D721Med (cell line): ENCODE results near the gene SLC39A3.

Source experiments
- DNase-seq: peaks from one replicate; pipeline ENCODE4 v3.0.0; 2011; ENCODE audit warnings: low spot score; ENCODE audit not compliant: insufficient read length
- FAIRE-seq: peaks from 2 replicates; lab custom pipeline; 2011; peaks lifted over from hg19 to GRCh38; lab: Jason Lieb, UNC
- CTCF ChIP-seq: IDR thresholded peaks from 2 replicates; pipeline ENCODE4 v1.5.1; 2012; ENCODE audit warnings: mild to moderate bottlenecking, control low read depth; ENCODE audit not compliant: insufficient read depth; ENCODE audit errors: missing control alignments

The SLC39A3 gene

DNA sequence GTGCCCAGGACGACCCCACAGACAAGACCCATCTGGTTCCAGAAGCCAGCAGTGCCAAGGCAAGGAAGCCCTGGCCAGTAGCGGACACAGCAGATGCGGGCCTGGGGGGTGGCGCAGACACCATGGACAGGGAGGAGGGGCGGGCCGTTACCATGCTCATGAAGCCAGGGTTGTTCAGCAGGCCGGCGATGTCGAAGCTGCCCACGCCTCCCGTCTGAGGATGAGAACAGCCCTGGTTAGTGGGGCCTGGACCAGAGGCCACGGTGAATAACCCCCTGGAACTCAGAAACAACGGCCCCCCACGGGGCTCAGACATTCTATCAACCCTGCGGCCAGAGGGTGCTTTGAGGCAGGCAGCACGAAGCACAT lies 21.5 kb upstream of the SLC39A3 start:
- TF ChIP-seq CTCF, result no peak
- no peak for FAIRE-seq
- no peak for DNase-seq

DNA sequence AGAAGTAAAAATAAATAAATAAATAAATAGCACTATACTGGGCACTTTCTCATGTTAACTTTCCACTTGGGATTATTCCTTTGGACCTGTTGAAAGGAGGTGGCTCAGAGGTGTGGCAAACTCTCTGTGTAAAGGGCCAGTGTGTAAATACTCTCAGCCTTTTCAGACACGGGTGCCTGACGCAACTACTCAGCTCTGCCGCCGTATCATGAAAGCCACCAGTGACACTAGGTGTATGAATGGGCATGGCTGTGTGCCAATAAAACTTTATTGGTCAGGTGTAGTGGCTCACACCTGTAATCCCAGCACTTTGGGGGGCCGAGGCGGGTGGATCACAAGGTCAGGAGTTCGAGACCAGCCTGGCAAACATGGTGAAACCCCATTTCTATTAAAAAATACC lies 20.1 kb upstream of the SLC39A3 start:
- FAIRE-seq, result no peak
- no peak for TF ChIP-seq CTCF

GRCh38 chr19:2759362-2759761 lies 19.5 kb upstream of the SLC39A3 start:
- DNase-seq, result no peak
- no peak for TF ChIP-seq CTCF
- no peak for FAIRE-seq

More for the DNA sequence above, 20.1 kb upstream of the SLC39A3 start:
- DNase-seq, result no peak

GRCh38 chr19:2758601-2759313 lies 18.9 kb upstream of the SLC39A3 start:
- TF ChIP-seq CTCF, result no peak
- DNase-seq, result no peak
- no peak for FAIRE-seq

DNA sequence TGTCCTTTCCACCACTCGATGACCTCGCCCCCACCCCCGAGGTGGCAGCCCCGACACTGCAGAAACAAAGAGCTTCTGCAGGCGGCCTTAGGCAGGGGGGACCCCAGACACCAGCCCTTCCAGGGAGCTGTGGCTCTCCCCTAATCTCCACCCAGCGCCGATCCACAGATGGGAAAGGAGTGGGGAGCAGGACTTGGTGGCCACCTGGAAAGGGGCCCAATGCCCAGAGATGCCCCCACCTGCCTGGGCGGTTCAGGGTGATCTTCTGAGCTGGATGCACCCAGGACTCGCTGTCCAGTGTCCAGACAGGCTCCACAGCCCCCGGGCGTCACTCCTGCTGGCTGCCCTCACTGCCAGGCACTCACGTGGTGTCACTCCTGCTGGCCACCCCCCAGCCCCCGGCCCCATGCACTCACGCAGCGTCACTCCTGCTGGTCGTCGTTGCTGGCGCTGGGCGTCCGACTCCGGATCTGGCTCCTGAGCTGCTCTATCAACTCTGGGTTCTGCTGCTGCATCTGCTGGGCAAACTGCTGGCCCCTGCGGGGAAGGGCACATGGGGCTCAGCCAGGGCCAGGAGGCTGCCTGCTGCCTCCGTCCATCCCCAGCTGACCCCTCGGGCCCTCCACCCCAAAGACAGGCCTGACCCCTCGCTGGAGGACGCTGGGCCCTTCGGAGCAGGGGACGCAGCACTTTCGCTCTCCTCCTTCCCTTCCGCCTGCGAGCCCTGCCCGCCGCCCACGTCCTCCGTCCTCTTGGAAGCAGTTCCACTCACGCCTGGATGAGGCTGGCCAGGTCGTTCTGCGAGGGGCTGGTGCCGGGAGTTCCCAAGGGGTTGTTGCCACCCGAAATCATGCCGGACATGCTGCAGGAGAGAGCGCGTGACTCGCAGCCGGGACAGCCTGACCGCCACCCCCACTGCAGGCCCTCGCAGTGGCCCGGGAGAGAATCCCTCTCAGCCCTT lies 17.4 kb upstream of the SLC39A3 start:
- no peak for DNase-seq

GRCh38 chr19:2756477-2756876 lies 16.7 kb upstream of the SLC39A3 start:
- DNase-seq (no peak), FAIRE-seq (no peak)
- no peak for TF ChIP-seq CTCF

More for the DNA sequence above, 17.4 kb upstream of the SLC39A3 start:
- TF ChIP-seq CTCF, result no peak
- no peak for FAIRE-seq
